Cardiac muscle cell (in vitro differentiated cells and primary cell): Measurements from ENCODE around the gene RNF113B. TPM values are rescaled to one million over a fixed set of nuclear protein-coding genes. Genes with fewer than 3 reads are reported as not detected.

Experiments
- DNase-seq, 2 donors: peaks; one replicate each; pipeline versions ENCODE4 v3.0.0 to v3.0.0-alpha.2; 2010 to 2017; ENCODE audit warnings: low read depth in 1 of 2, low spot score in 1 of 2
- H3K27ac ChIP-seq: fragments of 200-600 bp; sonication (generic); 2 replicates; pipeline ENCODE4 v1.5.1; 2016
- H3K27me3 ChIP-seq: fragments of 200-600 bp; sonication (generic); 2 replicates; pipeline ENCODE4 v1.6.0; 2016; ENCODE audit warnings: control low read depth
- H3K36me3 ChIP-seq: fragments of 200-600 bp; sonication (generic); 2 replicates; pipeline ENCODE4 v1.5.1; 2016; ENCODE audit warnings: control low read depth
- H3K4me1 ChIP-seq: fragments of 200-600 bp; sonication (generic); 2 replicates; pipeline ENCODE4 v1.8.1; 2017; ENCODE audit warnings: low read depth, mild to moderate bottlenecking, mixed run types
- H3K4me3 ChIP-seq: fragments of 200-600 bp; sonication (generic); 2 replicates; pipeline ENCODE4 v1.5.1; 2016; ENCODE audit warnings: mild to moderate bottlenecking
- H3K9me3 ChIP-seq: fragments of 200-600 bp; sonication (generic); 2 replicates; pipeline ENCODE4 v1.5.1; 2017; ENCODE audit warnings: low read depth, mild to moderate bottlenecking, control low read depth
- CTCF ChIP-seq: IDR thresholded peaks from 2 replicates; pipeline ENCODE4 v1.5.1; 2012; ENCODE audit warnings: low read depth, mild to moderate bottlenecking, low read length
- polyA plus RNA-seq: library from polyadenylated mRNA; unstranded; fragments of >200 nt; fragmentation: Nextera tagmentation; extraction: Ambion mirVana; gene quantifications from 2 replicates; pipeline ENCODE4 v1.2.1, GENCODE V29; 2016
- total RNA-seq: library from RNA; depleted of rRNA; stranded (reverse); fragments of >200 nt; gene quantifications from 2 replicates; pipeline ENCODE4 v1.2.3, GENCODE V29; 2016

RNF113B gene
- total and polyA plus RNA-seq, 2 experiments from 2014 or later: 0.10 TPM; not detected in 1

- Histone ChIP-seq H3K27ac (no peak overlapping the region), H3K4me1 (peaks cover 6% of the 10 kb centered on the region), H3K4me3 (no peak overlapping the region), H3K27me3 (no peaks in the 10 kb centered on the region), H3K9me3 (no peaks in the 10 kb centered on the region), H3K36me3 (no peaks in the 10 kb centered on the region)
- no peak for TF ChIP-seq CTCF
- DNase-seq: no peak
These were observed 5.5 kb upstream of the RNF113B start for GRCh38 chr13:98182589-98182988.

DNA sequence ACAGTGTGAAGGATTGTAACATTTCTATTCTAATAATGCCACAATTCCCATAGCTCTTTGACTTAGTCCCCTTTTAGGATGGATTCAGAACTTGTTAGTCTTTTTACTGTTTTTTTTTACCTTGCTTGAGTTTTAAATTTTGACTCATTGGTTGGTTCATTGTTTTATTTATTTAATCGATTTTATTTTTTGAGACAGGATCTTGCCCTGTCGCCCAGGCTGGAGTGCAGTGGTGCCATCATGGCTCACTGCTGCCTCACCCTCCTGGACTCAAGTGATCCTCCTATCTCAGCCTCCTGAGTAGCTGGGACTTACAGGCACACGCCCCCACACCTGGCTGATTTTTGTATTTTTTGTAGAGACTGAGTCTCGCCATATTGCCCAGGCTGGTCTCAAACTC lies 5.1 kb upstream of the RNF113B start:
- Histone ChIP-seq H3K27ac (no peak overlapping the region), H3K9me3 (no peaks in the 10 kb centered on the region), H3K36me3 (no peaks in the 10 kb centered on the region), H3K4me1 (peaks cover 2% of the 10 kb centered on the region), H3K27me3 (no peaks in the 10 kb centered on the region), H3K4me3 (no peak overlapping the region)
- DNase-seq: no peak
- TF ChIP-seq CTCF: no peak

GRCh38 chr13:98181111-98181815 lies 4.2 kb upstream of the RNF113B start:
- no peaks in the 10 kb centered on the region for H3K4me1 ChIP-seq
- TF ChIP-seq CTCF: no peak
- H3K27me3 ChIP-seq: no peaks in the 10 kb centered on the region
- H3K9me3 ChIP-seq: no peaks in the 10 kb centered on the region
- no peak overlapping the region for H3K4me3 ChIP-seq
- H3K36me3 ChIP-seq: no peaks in the 10 kb centered on the region
- no peak for DNase-seq
- H3K27ac ChIP-seq: no peak overlapping the region

DNA sequence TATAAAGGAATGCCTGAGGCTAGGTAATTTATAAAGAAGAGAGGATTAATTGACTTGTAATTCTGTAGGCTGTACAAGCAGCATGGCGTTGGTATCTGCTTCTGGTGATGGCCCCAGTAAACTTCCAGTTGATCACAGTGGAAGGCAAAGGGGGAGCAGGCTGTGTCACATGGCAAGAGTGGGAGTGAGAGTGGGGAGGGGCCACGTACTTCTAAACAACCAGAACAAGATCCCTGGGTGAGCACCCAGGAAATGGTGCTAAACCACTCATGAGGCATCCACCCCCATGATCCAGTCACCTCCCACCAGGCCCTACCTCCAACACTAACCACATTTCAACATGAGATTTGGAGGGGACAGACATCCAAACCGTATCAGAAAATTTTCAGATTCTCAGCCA lies 3.0 kb upstream of the RNF113B start:
- TF ChIP-seq CTCF: no peak
- H3K4me1 ChIP-seq: no peaks in the 10 kb centered on the region
- H3K27ac ChIP-seq: no peak overlapping the region
- H3K36me3 ChIP-seq: no peaks in the 10 kb centered on the region
- H3K4me3 ChIP-seq: no peak overlapping the region
- peak in 1 of 2 donors; percentile 41 for DNase-seq
- no peaks in the 10 kb centered on the region for H3K27me3 ChIP-seq
- no peaks in the 10 kb centered on the region for H3K9me3 ChIP-seq

- Histone ChIP-seq H3K4me1 (peaks cover 29% of the 10 kb centered on the region), H3K4me3 (no peak overlapping the region), H3K27ac (no peak overlapping the region), H3K9me3 (no peaks in the 10 kb centered on the region), H3K27me3 (no peaks in the 10 kb centered on the region), H3K36me3 (no peaks in the 10 kb centered on the region)
- no peak for TF ChIP-seq CTCF
- DNase-seq: no peak
These were observed 1.2 kb downstream of the RNF113B start for GRCh38 chr13:98175823-98176222.
